HG02610 (cell line): Measurements from ENCODE around the gene AMZ1.
"Not testable (repeated sequence)": the region's sequence is repeated elsewhere in the genome, so short reads cannot be mapped to it uniquely, and the experiment has no call there.

ENCODE experiments used
- ATAC-seq: cut with Tn5 transposase; IDR thresholded peaks from one replicate; pipeline ENCODE4 v1.9.1; 2021; ENCODE audit warnings: mild to moderate bottlenecking, moderate library complexity; ENCODE audit not compliant: unreplicated experiment

The AMZ1 gene

GRCh38 chr7:2689343-2689847 lies 1.4 kb downstream of the AMZ1 start:
- no peak for ATAC-seq

DNA sequence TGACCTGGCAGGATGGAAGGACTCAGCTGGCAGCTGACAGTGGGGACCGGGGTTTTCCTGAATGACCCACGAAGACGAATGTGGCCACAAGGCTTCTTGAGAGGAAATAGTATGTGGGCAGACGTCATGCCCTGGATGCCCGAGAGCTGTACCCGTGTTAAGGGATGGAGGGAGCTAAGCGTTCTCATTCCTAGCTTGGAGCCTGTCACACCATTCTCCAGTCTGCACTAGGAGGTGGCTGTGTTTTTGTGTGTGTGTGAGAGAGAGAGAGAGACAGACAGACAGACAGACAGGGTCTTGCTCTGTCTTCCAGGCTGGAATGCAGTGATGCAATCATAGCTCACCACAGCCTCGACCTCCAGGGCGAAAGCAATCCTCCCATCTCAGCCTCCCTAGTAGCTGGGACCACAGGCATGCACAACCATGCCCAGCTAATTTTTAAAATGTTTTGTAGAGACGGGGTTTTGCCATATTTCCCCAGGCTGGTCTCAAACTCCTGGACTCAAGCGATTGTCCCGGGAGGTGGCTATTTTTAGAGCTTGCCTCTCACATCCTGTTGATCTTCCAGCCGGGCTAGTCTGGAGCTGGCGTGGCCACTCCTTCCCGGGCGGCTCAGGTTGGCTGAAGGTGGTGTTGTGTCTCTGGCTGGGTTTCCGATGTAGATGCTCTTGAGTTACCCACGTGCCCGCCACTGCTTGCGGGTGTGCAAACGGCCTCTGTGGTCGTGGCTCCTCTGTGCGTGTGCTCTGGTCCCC lies 2.1 kb downstream of the AMZ1 start:
- no peak for ATAC-seq

GRCh38 chr7:2691011-2691707 lies 3.2 kb downstream of the AMZ1 start:
- no peak for ATAC-seq

GRCh38 chr7:2691932-2692439 lies 4.0 kb downstream of the AMZ1 start:
- not testable (repeated sequence) for ATAC-seq

DNA sequence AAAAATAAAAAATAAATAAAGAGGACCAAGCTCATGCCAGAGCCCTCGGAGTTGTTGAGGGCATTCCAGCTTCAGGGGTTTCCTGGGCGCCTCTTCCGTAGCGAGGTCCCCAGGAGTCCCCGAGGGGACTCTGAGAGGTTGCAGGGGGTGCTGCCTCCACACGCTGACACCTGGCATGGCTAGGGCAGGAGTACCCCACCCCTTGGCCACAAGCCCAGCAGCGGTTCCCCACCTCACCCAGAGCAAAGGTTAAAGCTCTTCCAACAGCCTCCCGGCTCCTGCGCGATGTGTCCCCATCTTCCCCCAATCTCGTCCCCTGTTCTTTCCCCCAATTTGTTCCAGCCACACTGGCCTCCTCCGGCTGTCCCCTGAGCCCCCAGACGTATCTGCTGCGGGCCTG lies 4.5 kb downstream of the AMZ1 start:
- ATAC-seq = no peak

GRCh38 chr7:2693420-2694121 lies 5.6 kb downstream of the AMZ1 start:
- not testable (repeated sequence) for ATAC-seq

DNA sequence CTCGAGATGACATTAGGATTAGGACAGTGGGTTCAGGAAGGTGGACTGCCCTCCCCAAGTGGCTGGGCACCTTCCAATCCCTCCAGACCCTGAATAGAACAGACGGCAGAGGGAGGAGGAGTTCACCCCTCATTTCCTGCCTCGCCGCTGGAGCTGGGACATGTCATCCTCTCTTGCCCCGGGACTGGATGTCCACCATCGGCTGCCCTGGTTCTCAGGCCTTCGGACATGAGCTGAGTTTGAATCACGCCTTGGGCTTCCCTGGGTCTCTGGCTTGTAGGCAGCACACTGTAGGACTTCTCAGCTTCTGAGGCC lies 6.1 kb downstream of the AMZ1 start:
- not testable (repeated sequence) for ATAC-seq

- ATAC-seq = peak; percentile 97
Measured at GRCh38 chr7:2698581-2699288, 10.7 kb downstream of the AMZ1 start.

GRCh38 chr7:2699289-2699620 lies 11.3 kb downstream of the AMZ1 start:
- no peak for ATAC-seq

- ATAC-seq = no peak
Measured at GRCh38 chr7:2700141-2700850, 12.3 kb downstream of the AMZ1 start.

- ATAC-seq = no peak
Measured at GRCh38 chr7:2701424-2701823, 13.4 kb downstream of the AMZ1 start.

- no peak for ATAC-seq
Measured at GRCh38 chr7:2701832-2702593, 14.0 kb downstream of the AMZ1 start.

- ATAC-seq = no peak
Measured at GRCh38 chr7:2702594-2702957, 14.6 kb downstream of the AMZ1 start.

GRCh38 chr7:2705371-2706096 lies 17.5 kb downstream of the AMZ1 start:
- ATAC-seq = no peak

GRCh38 chr7:2706685-2707126 lies 18.7 kb downstream of the AMZ1 start:
- ATAC-seq = no peak

DNA sequence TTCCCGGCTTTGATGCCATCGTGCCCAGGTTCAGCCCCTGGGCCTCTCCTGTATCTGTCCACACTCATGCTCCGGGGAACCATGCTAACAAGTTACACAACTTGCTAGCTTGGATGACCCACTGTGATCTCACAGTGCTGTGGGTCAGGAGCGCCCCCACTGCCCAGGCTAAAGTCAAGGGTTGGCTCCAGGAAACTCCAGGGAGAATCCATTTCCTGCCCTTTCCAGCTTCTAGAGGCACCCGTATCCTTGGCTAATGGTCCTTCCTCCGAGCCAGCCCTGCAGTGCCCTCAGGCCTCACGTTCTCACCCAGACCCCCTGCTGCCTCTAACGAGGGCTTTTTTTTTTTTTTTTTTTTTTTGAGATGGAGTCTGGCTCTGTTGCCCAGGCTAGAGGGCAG lies 19.5 kb downstream of the AMZ1 start:
- no peak for ATAC-seq

- ATAC-seq = no peak
Measured at GRCh38 chr7:2708041-2708440, 20.0 kb downstream of the AMZ1 start.

GRCh38 chr7:2708547-2709310 lies 20.7 kb downstream of the AMZ1 start:
- ATAC-seq = no peak
